Measurements from ENCODE around the gene SMARCE1. TPM values are rescaled to one million over a fixed set of nuclear protein-coding genes. Genes with fewer than 3 reads are reported as not detected.

The SMARCE1 gene
- total RNA-seq, 4 donors from 2014 or later, result 76.5 to 111 (median 88.4) TPM

GRCh38 chr17:40597156-40597555, 50.5 kb downstream of the SMARCE1 start:
- no peak for TF ChIP-seq CTCF (IDR thresholded peaks at IDR 0.05; ENCODE audit: low read depth)

- TF ChIP-seq CTCF (IDR thresholded peaks at IDR 0.05; ENCODE audit: low read depth), result no peak
Measured at GRCh38 chr17:40596261-40596919, 51.2 kb downstream of the SMARCE1 start.

GRCh38 chr17:40590742-40591141, 56.9 kb downstream of the SMARCE1 start:
- TF ChIP-seq CTCF (IDR thresholded peaks at IDR 0.05; ENCODE audit: low read depth), result no peak

GRCh38 chr17:40588552-40588951, 59.1 kb downstream of the SMARCE1 start:
- no peak for TF ChIP-seq CTCF (IDR thresholded peaks at IDR 0.05; ENCODE audit: low read depth)

- no peak for TF ChIP-seq CTCF (IDR thresholded peaks at IDR 0.05; ENCODE audit: low read depth)
Measured at GRCh38 chr17:40582328-40582901, 65.2 kb downstream of the SMARCE1 start.

- TF ChIP-seq CTCF (IDR thresholded peaks at IDR 0.05; ENCODE audit: low read depth), result no peak
Measured at GRCh38 chr17:40580140-40580539, 67.5 kb downstream of the SMARCE1 start.

- TF ChIP-seq CTCF (IDR thresholded peaks at IDR 0.05; ENCODE audit: low read depth), result no peak
Measured at GRCh38 chr17:40579471-40579870, 68.1 kb downstream of the SMARCE1 start.
